GM19452 (cell line): Measurements from ENCODE around the gene TSHZ2.
"Not testable (repeated sequence)": the region's sequence is repeated elsewhere in the genome, so short reads cannot be mapped to it uniquely, and the experiment has no call there.

ENCODE experiments used
- ATAC-seq: cut with Tn5 transposase; IDR thresholded peaks from one replicate; pipeline ENCODE4 v1.9.1; 2021; ENCODE audit not compliant: unreplicated experiment

TSHZ2 gene

GRCh38 chr20:52963131-52963530 lies 9.0 kb upstream of the TSHZ2 start:
- no peak for ATAC-seq

GRCh38 chr20:52964131-52964530 lies 8.0 kb upstream of the TSHZ2 start:
- ATAC-seq, result no peak

GRCh38 chr20:52965380-52965779 lies 6.8 kb upstream of the TSHZ2 start:
- no peak for ATAC-seq

- no peak for ATAC-seq
These were observed 6.3 kb upstream of the TSHZ2 start for GRCh38 chr20:52965819-52966218.

GRCh38 chr20:52966543-52966942 lies 5.6 kb upstream of the TSHZ2 start:
- ATAC-seq, result not testable (repeated sequence)

- no peak for ATAC-seq
These were observed 514 bp upstream of the TSHZ2 start for GRCh38 chr20:52971498-52972189.

- ATAC-seq, result no peak
These were observed 1.0 kb downstream of the TSHZ2 start for GRCh38 chr20:52972965-52973819.

GRCh38 chr20:52974179-52974594 lies 2.0 kb downstream of the TSHZ2 start:
- ATAC-seq, result no peak

GRCh38 chr20:52975029-52975732 lies 3.0 kb downstream of the TSHZ2 start:
- no peak for ATAC-seq

GRCh38 chr20:52975803-52976531 lies 3.8 kb downstream of the TSHZ2 start:
- ATAC-seq, result no peak

- no peak for ATAC-seq
These were observed 6.7 kb downstream of the TSHZ2 start for GRCh38 chr20:52978851-52979250.

GRCh38 chr20:52981051-52981450 lies 8.9 kb downstream of the TSHZ2 start:
- ATAC-seq, result no peak

GRCh38 chr20:52983726-52984450 lies 11.7 kb downstream of the TSHZ2 start:
- no peak for ATAC-seq

GRCh38 chr20:52984451-52984810 lies 12.3 kb downstream of the TSHZ2 start:
- no peak for ATAC-seq

GRCh38 chr20:52985687-52986086 lies 13.5 kb downstream of the TSHZ2 start:
- no peak for ATAC-seq

- ATAC-seq, result no peak
These were observed 15.1 kb downstream of the TSHZ2 start for GRCh38 chr20:52987295-52987694.

GRCh38 chr20:52991830-52992229 lies 19.7 kb downstream of the TSHZ2 start:
- no peak for ATAC-seq

- no peak for ATAC-seq
These were observed 20.5 kb downstream of the TSHZ2 start for GRCh38 chr20:52992632-52993031.

GRCh38 chr20:52993076-52993475 lies 20.9 kb downstream of the TSHZ2 start:
- no peak for ATAC-seq

- no peak for ATAC-seq
These were observed 22.2 kb downstream of the TSHZ2 start for GRCh38 chr20:52994184-52994970.
